DMS79 treated with DMSO at 0.1 percent for 48 hours (cell line): ENCODE data around the gene RTL5.
"Not testable (repeated sequence)": the region's sequence is repeated elsewhere in the genome, so short reads cannot be mapped to it uniquely, and the experiment has no call there.

ENCODE experiments used
- DNase-seq: peaks from one replicate; lab custom pipeline; 2025; lab: John Stamatoyannopoulos, UW

RTL5 gene

DNA sequence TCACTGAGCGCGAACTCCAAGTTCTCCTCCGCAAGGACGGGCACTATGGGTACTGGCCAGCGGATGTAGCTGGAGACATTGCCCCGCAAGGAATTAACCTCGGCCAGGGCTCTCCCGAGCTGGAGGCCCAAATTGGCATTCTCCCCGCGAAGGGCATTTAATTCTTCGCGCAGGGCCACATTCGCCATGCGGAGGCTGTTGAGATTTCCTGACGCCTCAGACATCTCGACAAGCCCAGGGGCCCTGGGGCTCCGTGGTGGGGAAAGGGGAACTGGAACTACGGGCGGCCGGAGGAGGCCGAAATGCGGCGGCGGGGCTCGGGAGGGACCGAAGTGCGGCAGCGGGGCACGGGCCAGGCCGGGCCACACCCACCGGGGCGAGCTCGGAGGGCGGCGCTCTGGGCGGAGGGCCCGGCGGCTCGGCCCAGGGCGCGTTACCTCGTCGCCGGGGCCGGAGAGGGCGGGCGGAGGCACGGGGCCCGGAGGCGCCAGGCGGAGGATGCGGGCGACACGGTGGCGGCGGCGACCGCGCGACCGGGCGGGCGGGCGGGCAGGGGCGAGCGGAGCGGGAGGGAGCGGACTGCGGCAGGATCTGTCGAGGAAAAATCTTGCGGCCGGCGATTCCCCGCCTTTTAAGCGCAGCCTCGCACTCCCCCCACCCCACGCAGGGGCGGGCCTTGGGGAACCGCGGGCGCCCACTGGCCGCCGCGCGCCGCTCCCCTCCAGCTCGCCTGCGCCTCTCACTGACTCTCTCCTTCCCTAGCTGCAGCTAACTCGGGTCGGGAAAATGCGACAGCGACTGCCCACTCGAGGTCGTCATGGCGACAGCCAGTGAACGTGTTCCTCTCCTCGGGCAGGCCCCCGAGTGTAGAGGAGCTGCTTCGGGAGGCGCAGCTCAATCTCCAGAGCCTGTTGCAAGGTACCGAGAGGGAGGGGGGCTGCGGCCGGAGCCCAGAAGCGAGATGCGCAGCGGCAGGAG is at the start of gene RTL5:
TSS of gene RTL5 (minus strand) at position 599 of the 978 bp plus-strand sequence.
- DNase-seq: peak; percentile 84

DNA sequence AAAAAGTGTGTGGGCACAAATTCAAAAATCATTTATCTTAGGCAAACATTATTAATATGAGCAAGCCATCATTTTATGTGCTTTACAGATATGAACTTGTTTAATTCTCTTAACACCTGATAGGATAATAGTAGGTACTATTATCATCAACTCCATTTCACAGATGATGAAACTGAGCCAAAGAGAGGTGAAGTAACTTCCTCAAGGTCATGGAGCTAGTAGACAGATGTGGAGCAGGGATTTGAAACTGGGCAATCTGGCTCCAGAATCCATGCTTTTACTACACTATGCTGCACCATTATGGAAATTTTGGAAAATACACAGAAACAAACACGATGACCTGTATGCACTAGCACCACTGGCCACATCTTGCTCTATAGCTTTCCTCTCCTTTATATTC is 48.8 kb upstream of the RTL5 start:
- DNase-seq: peak; percentile 32

DNA sequence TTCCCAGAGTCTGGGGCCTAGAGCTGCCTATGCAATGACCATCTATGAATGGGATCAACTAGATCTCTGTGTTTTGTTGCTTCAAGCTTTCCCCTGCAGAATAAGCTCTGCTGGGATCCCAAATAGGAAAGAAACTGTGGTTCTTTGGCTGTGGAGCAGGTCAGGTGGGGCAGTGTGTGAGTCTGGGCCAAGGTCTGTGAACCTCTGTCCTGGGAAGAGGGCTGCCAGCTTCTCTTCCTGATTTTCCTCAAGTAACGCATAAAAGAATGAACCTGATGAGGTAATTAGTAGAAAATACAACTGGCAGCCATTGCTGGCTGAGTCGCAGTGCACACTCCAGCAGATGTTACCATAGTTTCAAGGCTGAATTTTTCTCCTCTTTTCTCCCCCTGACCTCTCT is 45.3 kb upstream of the RTL5 start:
- DNase-seq: no peak

DNA sequence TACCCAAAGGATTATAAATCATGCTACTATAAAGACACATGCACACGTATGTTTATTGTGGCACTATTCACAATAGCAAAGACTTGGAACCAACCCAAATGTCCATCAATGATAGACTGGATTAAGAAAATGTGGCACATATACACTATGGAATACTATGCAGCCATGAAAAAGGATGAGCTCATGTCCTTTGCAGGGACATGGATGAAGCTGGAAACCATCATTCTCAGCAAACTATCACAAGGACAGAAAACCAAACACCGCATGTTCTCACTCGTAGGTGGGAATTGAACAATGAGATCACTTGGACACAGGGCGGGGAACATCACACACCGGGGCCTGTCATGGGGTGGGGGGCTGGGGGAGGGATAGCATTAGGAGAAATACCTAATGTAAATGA is 44.6 kb upstream of the RTL5 start:
- DNase-seq: not testable (repeated sequence)

DNA sequence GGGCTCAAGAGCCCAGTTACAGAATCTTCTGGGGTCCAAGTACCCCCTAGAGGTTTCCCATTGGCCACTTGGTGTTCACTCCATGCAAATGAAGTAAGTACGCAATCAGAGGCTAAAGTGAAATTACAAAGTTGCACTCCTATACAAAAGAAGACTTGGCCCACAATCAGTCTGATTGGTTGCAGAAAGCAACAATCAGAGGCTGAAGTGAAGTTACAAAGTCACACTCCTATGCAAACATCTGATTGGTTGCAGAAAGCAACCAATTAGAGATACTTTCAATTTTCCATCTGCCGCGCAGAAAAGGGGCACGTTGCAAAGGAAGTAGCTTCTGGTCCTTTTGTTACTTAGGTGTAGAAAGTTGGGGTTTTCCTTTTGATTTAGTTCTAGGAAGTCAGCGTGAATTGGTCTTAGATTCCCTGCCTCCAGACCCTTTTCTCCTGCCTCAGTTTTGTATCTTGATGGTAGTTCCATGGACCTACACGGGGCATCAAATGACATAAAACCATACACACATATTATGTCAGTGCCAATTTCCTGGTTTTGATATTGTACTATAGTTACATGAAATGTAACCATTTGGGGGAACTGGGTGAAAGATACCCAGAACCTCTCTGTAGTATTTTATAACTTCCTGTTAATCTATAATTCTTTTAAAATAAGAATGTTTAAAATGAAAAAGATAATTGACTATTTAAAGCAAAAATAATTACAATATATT is 37.5 kb upstream of the RTL5 start:
- no peak for DNase-seq

DNA sequence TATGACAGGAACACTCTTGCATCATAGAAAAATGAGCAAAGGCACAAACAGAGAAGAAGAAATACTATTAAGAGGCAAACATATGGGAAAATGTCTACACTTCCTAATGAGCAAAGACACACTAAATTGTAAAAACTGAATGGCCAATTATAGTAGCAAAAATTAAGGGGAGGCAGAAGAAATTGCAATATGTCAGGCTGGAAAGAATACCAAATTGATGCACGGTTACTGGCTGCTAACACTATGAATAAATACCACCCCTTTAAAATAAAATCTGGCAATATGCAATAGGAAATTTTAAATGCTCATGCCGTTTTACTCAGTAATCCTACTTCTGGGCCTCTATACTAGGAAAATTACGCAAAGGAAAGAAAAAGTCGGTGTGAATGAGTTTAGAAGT is 33.8 kb upstream of the RTL5 start:
- DNase-seq: no peak

- DNase-seq: no peak
Measured at GRCh38 chrX:72159769-72160168, 28.1 kb upstream of the RTL5 start.

- DNase-seq: no peak
Measured at GRCh38 chrX:72158773-72159172, 27.1 kb upstream of the RTL5 start.

DNA sequence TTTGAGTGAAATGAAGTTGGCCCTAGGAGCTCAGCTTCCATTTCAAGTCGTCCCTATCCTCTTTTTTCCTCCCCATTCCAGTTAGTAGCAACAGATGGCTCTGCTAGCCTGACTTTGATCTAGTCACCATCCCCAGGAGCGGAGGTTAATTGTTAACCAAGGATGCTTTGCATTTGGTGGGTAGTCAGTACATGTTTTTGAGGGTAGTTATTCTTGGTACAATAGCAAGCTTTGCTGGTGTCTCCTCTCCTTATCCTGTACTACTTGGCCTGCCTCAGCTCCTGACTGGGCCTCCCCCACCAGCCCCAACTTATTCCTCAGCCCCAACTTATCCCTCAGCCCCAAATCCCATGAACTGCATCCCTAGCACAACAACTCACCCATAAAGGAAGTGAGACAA is 14.8 kb upstream of the RTL5 start:
- no peak for DNase-seq

GRCh38 chrX:72145181-72145580 is 13.5 kb upstream of the RTL5 start:
- no peak for DNase-seq

DNA sequence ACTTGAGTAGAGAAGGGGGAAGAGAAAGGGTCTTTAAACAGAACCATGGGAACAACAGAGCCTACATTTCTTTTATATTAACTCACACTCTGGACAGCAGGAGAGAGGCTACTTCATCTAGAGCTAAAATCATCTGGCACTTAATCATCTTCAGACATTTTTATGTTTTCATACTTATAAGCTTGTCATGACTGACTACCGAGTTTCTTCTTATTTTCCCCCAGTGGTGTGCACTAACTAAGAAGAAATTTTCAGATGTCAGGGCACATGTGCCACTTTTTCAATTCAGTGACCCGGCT is 11.8 kb upstream of the RTL5 start:
- no peak for DNase-seq

- no peak for DNase-seq
Measured at GRCh38 chrX:72142794-72143608, 11.3 kb upstream of the RTL5 start.

DNA sequence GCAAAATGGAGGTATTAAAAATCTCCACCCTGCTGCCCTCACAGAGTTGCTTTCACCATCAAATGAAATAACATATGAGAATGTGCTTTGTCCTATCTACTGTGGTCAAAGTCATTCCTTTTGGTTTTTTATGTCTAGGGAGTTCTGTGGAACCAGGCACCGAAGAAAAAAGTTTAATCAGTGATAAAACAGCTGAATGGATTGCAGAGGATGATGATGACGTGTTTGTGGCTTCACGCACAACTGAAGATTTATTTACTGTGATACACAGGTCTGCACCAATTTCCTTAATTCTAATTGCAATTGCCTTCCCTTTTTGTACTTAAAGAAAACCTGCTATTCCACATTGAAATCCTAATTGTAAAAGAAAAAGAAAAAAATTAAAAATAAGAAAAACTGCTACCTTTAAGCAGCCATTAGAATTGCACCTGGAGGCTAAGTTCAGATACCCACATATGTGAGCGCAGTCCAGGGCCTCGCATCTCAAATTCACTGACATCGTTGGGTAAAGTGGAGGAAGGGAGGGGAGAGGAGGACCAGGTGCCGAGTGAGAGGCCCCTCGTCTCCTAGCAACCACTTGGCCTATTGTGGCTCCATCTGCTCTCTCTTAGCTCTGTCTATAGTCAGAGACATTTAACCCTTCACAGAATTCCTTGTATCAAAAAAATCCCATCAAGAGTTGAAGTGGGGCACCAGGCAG is 10.5 kb upstream of the RTL5 start:
- peak; percentile 88 for DNase-seq

- DNase-seq: no peak
Measured at GRCh38 chrX:72141372-72142004, 9.8 kb upstream of the RTL5 start.

GRCh38 chrX:72139538-72139937 is 7.8 kb upstream of the RTL5 start:
- DNase-seq: no peak

- no peak for DNase-seq
Measured at GRCh38 chrX:72137846-72138495, 6.3 kb upstream of the RTL5 start.

GRCh38 chrX:72133851-72134546 is 2.3 kb upstream of the RTL5 start:
- DNase-seq: no peak

DNA sequence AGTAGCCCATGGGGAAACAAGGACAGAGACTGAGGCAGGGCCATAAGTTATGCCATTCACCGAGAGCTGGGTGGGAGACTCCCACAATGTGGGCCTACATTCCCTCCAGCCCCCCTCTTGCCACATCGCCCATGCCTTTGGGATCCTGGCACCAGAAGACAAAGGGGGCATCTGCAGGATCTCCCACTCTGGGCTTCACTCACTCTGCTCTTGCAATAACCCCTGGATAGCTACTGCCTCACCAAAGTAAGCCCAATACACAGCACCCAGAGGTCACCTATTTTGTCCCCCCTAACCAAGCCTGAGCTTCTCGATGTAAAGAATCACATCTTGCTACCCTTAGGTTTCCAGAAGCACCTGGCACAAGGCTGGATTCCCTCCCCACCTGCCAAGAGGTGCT is 741 bp upstream of the RTL5 start:
- no peak for DNase-seq

GRCh38 chrX:72130762-72131250 is 909 bp downstream of the RTL5 start:
- no peak for DNase-seq

- DNase-seq: no peak
Measured at GRCh38 chrX:72130156-72130761, 1.5 kb downstream of the RTL5 start.
